NT2/D1 (cell line): ENCODE results near the gene KCNH6.

Experiments used
- YY1 ChIP-seq: IDR thresholded peaks from 2 replicates; pipeline ENCODE4 v1.6.1; 2011; ENCODE audit not compliant: insufficient read length, insufficient read depth
- ZNF274 ChIP-seq: IDR thresholded peaks from 2 replicates; pipeline ENCODE4 v1.6.1; 2011; ENCODE audit warnings: mild to moderate bottlenecking, low read depth, low read length

DNA sequence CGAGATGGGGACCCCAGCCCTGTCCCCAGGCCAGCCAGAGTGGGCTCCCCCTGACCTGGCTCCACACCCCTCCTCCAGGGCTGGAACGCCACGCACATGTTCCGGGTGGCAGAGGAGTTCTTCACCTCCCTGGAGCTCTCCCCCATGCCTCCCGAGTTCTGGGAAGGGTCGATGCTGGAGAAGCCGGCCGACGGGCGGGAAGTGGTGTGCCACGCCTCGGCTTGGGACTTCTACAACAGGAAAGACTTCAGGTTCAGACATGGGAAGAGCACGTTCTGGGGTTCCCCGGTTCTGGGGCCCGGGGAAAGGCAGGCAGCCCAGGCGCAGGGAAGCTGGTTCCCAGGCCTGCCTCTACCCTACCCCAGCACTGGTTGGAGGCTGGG, 41.7 kb upstream of the KCNH6 start:
- no peak for TF ChIP-seq ZNF274
- no peak for TF ChIP-seq YY1
